ENCODE data around the gene CSN3. TPM values are rescaled to one million over a fixed set of nuclear protein-coding genes. Genes with fewer than 3 reads are reported as not detected.

CSN3 gene
- total RNA-seq, 2 experiments from 2014 or later: not detected

DNA sequence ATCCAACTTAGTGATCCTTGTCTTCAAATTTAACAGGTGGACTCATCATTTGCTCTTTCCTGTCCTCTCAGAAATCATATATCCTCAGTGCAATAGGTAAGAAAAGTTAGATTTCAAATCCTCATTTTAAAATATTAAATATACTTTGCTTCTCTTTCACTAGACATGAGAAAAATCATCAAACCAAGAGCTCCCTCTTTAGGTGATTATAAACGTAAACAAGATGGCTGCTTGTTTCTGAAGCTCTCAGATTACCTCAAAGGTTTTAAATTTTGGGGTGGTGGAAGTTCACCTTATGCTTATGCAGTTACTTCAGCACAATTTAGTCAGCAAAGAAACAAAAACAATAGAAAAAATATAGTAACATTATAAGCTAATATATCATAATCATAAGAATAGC lies 27.3 kb downstream of the CSN3 start:
- POLR2A ChIA-PET: no interaction called here
- H3K27me3 Mint-ChIP-seq: no peaks in the 10 kb centered on the region
- DNase-seq: no peak
- no peaks in the 10 kb centered on the region for H3K9me3 Mint-ChIP-seq
- intact Hi-C loops (cut with micrococcal nuclease): no loop called here
- CTCF ChIA-PET: no interaction called here
- no peaks in the 10 kb centered on the region for H3K4me1 Mint-ChIP-seq (ENCODE audit: low read depth)
- ATAC-seq: no peak
- TF ChIP-seq, protein P1, sequence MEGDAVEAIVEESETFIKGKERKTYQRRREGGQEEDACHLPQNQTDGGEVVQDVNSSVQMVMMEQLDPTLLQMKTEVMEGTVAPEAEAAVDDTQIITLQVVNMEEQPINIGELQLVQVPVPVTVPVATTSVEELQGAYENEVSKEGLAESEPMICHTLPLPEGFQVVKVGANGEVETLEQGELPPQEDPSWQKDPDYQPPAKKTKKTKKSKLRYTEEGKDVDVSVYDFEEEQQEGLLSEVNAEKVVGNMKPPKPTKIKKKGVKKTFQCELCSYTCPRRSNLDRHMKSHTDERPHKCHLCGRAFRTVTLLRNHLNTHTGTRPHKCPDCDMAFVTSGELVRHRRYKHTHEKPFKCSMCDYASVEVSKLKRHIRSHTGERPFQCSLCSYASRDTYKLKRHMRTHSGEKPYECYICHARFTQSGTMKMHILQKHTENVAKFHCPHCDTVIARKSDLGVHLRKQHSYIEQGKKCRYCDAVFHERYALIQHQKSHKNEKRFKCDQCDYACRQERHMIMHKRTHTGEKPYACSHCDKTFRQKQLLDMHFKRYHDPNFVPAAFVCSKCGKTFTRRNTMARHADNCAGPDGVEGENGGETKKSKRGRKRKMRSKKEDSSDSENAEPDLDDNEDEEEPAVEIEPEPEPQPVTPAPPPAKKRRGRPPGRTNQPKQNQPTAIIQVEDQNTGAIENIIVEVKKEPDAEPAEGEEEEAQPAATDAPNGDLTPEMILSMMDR (IDR thresholded peaks at IDR 0.05): no peak
- H3K36me3 Mint-ChIP-seq (ENCODE audit: low read depth): no peaks in the 10 kb centered on the region
- H3K27ac Mint-ChIP-seq: no peak overlapping the region
- H3K4me3 Mint-ChIP-seq: no peak overlapping the region

GRCh38 chr4:70277121-70277520 lies 34.7 kb downstream of the CSN3 start:
- ChIA-PET CTCF (no interaction called here), POLR2A (no interaction called here)
- ATAC-seq: no peak

DNA sequence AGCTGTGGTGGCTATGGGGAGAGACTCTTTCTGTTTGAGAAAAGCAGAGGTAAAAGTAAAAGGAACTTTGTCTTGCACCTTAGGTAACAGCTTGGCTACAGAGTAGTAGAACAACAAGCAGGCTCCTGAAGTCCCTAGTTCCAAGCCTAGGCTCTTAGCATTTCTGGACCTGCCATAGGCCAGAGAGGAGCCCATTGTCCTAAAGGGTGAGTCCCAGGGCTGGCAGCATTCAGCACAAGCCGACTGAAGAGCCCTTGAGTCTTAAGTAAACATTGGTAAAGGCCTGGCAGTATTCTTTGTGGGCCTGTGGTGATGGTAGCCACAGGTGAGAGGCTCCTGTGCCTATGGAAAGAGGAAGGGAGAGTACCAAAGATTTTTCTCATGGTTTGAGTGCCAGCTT lies 38.2 kb downstream of the CSN3 start:
- H3K4me3 Mint-ChIP-seq: no peak overlapping the region
- peaks cover 5% of the 10 kb centered on the region for H3K9me3 Mint-ChIP-seq
- intact Hi-C loops (cut with micrococcal nuclease): no loop called here
- no peaks in the 10 kb centered on the region for H3K4me1 Mint-ChIP-seq (ENCODE audit: low read depth)
- ATAC-seq: no peak
- POLR2A ChIA-PET: no interaction called here
- no peaks in the 10 kb centered on the region for H3K27me3 Mint-ChIP-seq
- TF ChIP-seq, protein P1 (IDR thresholded peaks at IDR 0.05): no peak
- no peak for DNase-seq
- CTCF ChIA-PET: no interaction called here
- no peak overlapping the region for H3K27ac Mint-ChIP-seq
- H3K36me3 Mint-ChIP-seq (ENCODE audit: low read depth): no peaks in the 10 kb centered on the region

More at GRCh38 chr4:70277121-70277520, 34.7 kb downstream of the CSN3 start:
- peaks cover 5% of the 10 kb centered on the region for H3K9me3 Mint-ChIP-seq
- no peaks in the 10 kb centered on the region for H3K4me1 Mint-ChIP-seq (ENCODE audit: low read depth)
- H3K4me3 Mint-ChIP-seq: no peak overlapping the region
- H3K27me3 Mint-ChIP-seq: no peaks in the 10 kb centered on the region
- H3K36me3 Mint-ChIP-seq (ENCODE audit: low read depth): no peaks in the 10 kb centered on the region
- TF ChIP-seq, protein P1 (IDR thresholded peaks at IDR 0.05): no peak
- intact Hi-C loops (cut with micrococcal nuclease): no loop called here
- no peak overlapping the region for H3K27ac Mint-ChIP-seq
- no peak for DNase-seq

DNA sequence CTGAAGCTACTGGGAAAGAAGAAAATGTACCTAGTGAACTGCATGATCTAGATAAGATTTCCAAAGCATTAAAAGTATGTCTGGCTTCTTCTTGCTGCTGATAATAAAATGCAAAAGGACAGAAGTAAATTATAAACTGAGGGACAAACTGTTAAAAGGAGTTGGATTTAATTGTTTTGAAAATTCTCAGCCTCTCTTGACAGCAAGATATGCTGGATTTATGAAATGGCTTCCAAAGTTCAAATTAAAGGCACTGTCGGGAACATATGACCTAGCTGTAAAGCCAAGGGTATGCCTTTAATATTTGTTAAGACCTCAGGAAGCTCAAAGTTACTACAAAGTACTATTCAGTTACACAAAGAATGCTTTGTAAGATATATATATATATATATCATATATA lies 46.3 kb downstream of the CSN3 start:
- Mint-ChIP-seq H3K27me3 (no peaks in the 10 kb centered on the region), H3K9me3 (peaks cover 4% of the 10 kb centered on the region), H3K27ac (no peak overlapping the region), H3K4me3 (no peak overlapping the region), H3K36me3 (ENCODE audit: low read depth) (no peaks in the 10 kb centered on the region), H3K4me1 (ENCODE audit: low read depth) (no peaks in the 10 kb centered on the region)
- DNase-seq: no peak
- no peak for ATAC-seq
- TF ChIP-seq, protein P1 (IDR thresholded peaks at IDR 0.05): no peak
- POLR2A ChIA-PET: no interaction called here
- intact Hi-C loops (cut with micrococcal nuclease): no loop called here
- CTCF ChIA-PET: no interaction called here

DNA sequence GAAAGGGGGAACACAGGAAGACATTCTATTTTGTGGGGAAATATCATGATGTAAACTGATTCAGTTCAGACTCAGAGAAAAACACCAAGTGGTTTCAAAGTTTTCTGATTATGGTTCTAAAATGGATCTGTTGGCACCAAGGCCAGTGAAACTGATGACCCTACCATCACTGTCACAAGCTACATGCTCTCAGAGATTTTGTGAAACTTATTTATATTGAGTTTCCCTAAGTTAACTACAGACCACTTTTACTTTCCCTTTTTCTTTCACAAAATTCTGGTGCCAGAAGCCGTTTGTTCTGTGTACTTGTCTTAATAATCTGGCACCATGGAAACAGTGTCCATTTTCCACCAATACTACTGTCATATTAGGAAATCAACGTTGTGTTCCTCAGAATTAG lies 48.9 kb downstream of the CSN3 start:
- TF ChIP-seq, protein P1 (IDR thresholded peaks at IDR 0.05): no peak

More for the DNA sequence above, 48.9 kb downstream of the CSN3 start:
- no peak for ATAC-seq
- Mint-ChIP-seq H3K4me3 (no peak overlapping the region), H3K9me3 (peaks cover 4% of the 10 kb centered on the region), H3K27me3 (no peaks in the 10 kb centered on the region), H3K4me1 (ENCODE audit: low read depth) (no peaks in the 10 kb centered on the region), H3K27ac (no peak overlapping the region), H3K36me3 (ENCODE audit: low read depth) (no peaks in the 10 kb centered on the region)
- ChIA-PET CTCF (no interaction called here), POLR2A (no interaction called here)
- no peak for DNase-seq
- intact Hi-C loops (cut with micrococcal nuclease): no loop called here
